ENCODE data around the gene ZNF578. TPM values are rescaled to one million over a fixed set of nuclear protein-coding genes. Genes with fewer than 3 reads are reported as not detected.
"Not testable (repeated sequence)": the region's sequence is repeated elsewhere in the genome, so short reads cannot be mapped to it uniquely, and the experiment has no call there.

The ZNF578 gene
- total and polyA plus RNA-seq, 9 donors, result 1.6 to 8.0 (median 4.0) TPM

DNA sequence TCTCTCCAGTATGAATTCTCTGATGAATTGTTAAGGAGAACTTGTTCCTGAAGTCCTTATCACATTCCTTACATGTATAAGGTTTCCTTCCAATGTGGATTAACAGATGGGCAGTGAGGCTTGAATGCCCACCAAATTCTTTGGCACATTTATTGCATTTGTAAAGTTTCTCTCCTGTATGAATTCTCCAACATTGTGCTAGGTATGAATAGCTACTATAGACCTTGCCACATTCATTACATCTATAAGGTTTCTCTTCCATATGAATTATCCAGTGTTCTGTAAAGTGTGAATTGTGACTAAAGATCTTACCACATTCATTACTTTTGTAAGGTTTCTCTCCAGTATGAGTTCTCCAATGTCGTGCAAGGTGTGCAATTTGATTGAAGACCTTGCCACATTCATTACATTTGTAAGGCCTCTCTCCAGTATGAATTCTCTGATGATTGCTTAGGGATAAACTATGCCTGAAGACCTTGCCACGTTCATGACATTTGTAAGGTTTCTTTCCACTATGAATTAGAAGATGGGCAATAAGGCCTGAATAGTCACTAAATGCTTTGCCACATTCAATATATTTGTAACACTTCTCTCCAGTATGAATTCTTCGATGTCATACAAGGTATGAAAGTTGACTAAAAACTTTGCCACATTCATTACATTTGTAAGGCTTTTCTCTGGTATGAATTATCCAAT is 20.4 kb downstream of the ZNF578 start:
- Histone ChIP-seq H3K27me3 (no peaks in the 10 kb centered on the region), H3K36me3 (no peaks in the 10 kb centered on the region), H3K27ac (no peak overlapping the region), H3K4me1 (ENCODE audit: insufficient read depth) (no peaks in the 10 kb centered on the region), H3K4me3 (no peak overlapping the region), H3K9me3 (peaks cover 27 to 63% of the 10 kb centered on the region in 2 donors)
- no peak for DNase-seq
- TF ChIP-seq EP300 (IDR thresholded peaks at IDR 0.05) (no peak), POLR2A (IDR thresholded peaks at IDR 0.05) (no peak)
- TF ChIP-seq, protein P1, sequence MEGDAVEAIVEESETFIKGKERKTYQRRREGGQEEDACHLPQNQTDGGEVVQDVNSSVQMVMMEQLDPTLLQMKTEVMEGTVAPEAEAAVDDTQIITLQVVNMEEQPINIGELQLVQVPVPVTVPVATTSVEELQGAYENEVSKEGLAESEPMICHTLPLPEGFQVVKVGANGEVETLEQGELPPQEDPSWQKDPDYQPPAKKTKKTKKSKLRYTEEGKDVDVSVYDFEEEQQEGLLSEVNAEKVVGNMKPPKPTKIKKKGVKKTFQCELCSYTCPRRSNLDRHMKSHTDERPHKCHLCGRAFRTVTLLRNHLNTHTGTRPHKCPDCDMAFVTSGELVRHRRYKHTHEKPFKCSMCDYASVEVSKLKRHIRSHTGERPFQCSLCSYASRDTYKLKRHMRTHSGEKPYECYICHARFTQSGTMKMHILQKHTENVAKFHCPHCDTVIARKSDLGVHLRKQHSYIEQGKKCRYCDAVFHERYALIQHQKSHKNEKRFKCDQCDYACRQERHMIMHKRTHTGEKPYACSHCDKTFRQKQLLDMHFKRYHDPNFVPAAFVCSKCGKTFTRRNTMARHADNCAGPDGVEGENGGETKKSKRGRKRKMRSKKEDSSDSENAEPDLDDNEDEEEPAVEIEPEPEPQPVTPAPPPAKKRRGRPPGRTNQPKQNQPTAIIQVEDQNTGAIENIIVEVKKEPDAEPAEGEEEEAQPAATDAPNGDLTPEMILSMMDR (IDR thresholded peaks at IDR 0.05), result no peak
- WGBS, 3 donors, result 93 to 98% (median 97%) methylated on average over 3 of the region's 3 CpGs
- intact Hi-C loops (cut with DNase I), result no loop called here

DNA sequence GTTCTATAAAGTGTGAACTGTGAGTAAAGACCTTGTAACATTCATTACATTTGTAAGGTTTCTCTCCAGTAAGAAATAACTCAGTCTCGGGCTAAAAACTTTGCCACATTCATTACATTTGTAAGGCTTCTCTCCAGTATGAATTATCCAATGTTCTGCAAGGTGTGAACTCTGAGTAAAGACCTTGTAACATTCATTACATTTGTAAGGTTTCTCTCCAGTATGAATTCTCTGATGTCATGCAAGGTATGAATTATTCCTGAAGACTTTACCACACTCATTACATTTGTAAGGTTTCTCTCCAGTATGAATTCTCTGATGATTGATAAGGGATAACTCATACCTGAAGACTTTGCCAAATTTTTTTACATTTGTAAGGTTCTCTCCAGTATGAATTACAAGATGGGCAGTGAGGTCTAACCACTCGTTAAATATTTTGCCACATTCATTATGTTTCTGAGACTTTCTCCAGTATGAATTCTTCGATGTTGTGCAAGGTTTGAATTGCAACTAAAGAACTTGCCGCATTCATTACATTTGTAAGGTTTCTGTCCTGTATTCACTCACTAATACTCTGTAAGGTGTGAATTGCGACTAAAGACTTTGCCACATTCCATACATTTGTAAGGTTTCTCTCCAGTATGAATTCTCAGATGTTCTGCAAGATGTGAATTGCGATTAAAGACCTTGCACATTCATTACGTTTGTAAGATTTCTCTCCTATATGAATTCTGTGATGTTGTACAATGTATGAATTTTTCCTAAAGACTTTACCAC is 21.2 kb downstream of the ZNF578 start:
- intact Hi-C loops (cut with DNase I), result no loop called here
- H3K36me3 ChIP-seq, result no peaks in the 10 kb centered on the region
- no peak overlapping the region for H3K4me3 ChIP-seq
- no peaks in the 10 kb centered on the region for H3K4me1 ChIP-seq (ENCODE audit: insufficient read depth)
- 96 to 98% (median 97%) methylated on average over 7 of the region's 7 CpGs for WGBS, 3 donors
- TF ChIP-seq, protein P1 (IDR thresholded peaks at IDR 0.05), result no peak
- TF ChIP-seq POLR2A (IDR thresholded peaks at IDR 0.05), result no peak
- TF ChIP-seq EP300 (IDR thresholded peaks at IDR 0.05), result no peak
- H3K9me3 ChIP-seq, result peaks cover 27 to 61% of the 10 kb centered on the region in 2 donors
- H3K27me3 ChIP-seq, result no peaks in the 10 kb centered on the region
- no peak for DNase-seq
- H3K27ac ChIP-seq, result no peak overlapping the region

DNA sequence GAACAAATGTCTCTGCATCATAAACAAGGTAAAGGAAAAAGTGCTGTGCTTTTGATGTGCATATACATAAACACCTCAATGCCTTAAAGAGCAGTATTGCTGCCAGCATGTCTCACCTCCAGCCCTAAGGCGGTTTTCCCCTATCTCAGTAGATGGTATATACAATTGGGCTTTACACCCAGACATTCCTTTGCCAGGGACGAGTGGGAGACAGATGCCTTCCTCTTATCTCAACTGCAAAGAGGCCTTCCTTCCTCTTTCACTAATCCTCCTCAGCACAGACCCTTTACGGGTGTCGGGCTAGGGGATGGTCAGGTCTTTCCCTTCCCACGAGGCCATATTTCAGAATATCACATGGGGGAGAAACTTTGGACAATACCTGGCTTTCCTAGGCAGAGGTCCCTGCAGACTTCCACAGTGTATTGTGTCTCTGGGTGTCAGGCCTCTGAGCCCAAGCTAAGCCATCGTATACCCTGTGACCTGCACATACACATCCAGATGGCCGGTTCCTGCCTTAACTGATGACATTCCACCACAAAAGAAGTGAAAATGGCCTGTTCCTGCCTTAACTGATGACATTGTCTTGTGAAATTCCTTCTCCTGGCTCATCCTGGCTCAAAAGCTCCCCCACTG is 30.9 kb downstream of the ZNF578 start:
- H3K4me3 ChIP-seq; H3K27ac ChIP-seq; H3K36me3 ChIP-seq; DNase-seq; intact Hi-C loops (cut with DNase I); H3K4me1 ChIP-seq (ENCODE audit: insufficient read depth); H3K27me3 ChIP-seq: not testable (repeated sequence)
- WGBS, 3 donors, result 32 to 47% (median 42%) methylated on average over 7 of the region's 7 CpGs
- H3K9me3 ChIP-seq, result peaks cover 3 to 53% of the 10 kb centered on the region in 2 donors

DNA sequence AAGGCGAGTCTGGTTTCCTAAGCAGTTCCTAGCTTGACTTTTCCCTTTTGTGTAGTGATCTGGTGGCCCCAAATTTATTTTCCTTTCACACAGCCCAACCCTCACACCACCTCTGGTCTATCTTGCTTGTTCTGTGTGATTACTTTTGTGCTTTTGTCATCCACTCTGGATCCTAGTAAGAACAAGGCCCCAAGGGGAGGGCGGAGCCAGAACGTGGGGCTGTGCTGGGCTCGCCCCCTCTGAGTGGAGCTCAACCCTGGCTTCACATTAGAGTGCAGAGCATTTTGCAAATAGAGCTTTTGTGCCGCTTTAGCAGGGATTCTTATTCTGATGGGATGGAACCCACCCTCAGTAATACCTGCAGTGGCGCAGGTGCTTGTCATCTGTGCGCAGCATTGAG is 31.7 kb downstream of the ZNF578 start:
- H3K9me3 ChIP-seq, result peaks cover 3 to 50% of the 10 kb centered on the region in 2 donors
- DNase-seq; intact Hi-C loops (cut with DNase I); H3K4me1 ChIP-seq (ENCODE audit: insufficient read depth); H3K27me3 ChIP-seq; H3K36me3 ChIP-seq; H3K27ac ChIP-seq; H3K4me3 ChIP-seq: not testable (repeated sequence)
- 38 to 47% (median 44%) methylated on average over 7 of the region's 7 CpGs for WGBS, 3 donors

DNA sequence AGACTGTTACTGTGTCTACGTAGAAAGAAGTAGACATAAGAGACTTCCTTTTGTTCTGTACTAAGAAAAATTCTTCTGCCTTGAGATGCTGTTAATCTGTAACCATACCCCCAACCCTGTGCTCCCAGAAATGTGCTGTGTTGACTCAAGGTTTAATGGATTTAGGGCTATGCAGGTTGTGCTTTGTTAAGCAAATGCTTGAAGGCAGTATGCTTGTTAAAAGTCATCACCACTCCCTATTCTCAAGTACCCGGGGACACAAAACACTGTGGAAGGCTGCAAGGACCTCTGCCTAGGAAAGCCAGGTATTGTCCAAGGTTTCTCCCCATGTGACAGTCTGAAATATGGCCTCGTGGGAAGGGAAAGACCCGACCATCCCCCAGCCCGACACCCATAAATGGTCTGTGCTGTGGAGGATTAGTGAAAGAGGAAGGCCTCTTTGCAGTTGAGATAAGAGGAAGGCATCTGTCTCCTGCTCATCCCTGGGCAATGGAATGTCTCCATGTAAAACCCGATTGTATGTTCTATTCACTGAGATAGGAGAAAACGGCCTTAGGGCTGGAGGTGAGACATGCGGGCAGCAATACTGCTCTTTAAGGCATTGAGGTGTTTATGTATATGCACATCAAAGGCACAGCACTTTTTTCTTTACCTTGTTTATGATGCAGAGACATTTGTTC is 32.3 kb downstream of the ZNF578 start:
- H3K27ac ChIP-seq; intact Hi-C loops (cut with DNase I); H3K4me3 ChIP-seq; H3K36me3 ChIP-seq; DNase-seq; H3K27me3 ChIP-seq; H3K4me1 ChIP-seq (ENCODE audit: insufficient read depth): not testable (repeated sequence)
- peaks cover 3 to 44% of the 10 kb centered on the region in 2 donors for H3K9me3 ChIP-seq
- 10 to 12% (median 11%) methylated on average over 8 of the region's 8 CpGs for WGBS, 3 donors

Measured in ovary (tissue), 9 donors.